ENCODE measurements around the gene DNAJC25.

Gene DNAJC25

DNA sequence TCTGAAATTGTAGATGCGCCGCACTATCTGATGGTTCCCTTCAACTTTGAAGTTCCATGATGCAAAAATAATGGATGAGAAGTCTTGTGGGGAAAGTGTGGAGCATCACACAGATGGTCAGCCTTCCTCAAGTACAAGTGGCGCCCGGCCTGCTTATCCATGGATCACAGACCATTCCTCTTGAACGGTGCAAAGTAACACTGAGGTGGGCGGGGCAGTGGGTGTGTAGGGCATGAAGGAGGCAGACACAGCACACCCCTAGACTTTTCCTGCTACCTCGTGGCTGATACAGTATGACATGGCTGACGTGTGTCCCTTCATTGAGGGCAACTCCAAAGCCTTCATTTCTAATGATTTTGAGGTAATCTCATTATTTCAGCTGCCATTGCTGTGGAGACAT is 27.8 kb downstream of the DNAJC25 start:
- Histone ChIP-seq H3K4me3 (ENCODE audit: low read depth, low read length) (no peak overlapping the region), H3K27ac (no peak overlapping the region), H3K27me3 (replicated peaks) (no peaks in the 10 kb centered on the region), H3K36me3 (replicated peaks) (peaks cover 7% of the 10 kb centered on the region)
- TF ChIP-seq CTCF (IDR thresholded peaks at IDR 0.05; ENCODE audit: low read depth, low read length, missing control alignments): no peak
- no peak for DNase-seq
- in situ Hi-C loops (cut with HindIII; ENCODE audit: low pct_ligation_motif_present, low sequenced_read_pairs): no loop called here

DNA sequence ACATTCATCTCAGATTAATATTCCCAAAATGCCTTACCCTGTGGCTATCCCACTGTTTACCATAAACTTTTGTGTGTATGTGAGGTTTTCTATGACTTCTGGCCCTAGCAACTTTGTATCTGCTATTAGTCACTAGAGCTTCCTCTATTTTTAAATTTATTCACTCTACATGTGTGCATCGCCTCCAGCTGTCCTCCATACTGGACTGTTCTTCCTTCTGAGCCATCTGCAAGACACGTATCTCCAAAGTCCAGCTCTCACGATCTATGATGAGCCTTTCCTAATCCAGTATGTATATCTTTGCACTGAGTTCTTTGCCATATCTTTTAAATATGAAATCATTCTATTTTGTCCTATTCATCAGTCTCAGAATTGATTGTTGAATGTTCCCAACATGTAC is 28.6 kb downstream of the DNAJC25 start:
- H3K4me3 ChIP-seq (ENCODE audit: low read depth, low read length): no peak overlapping the region
- no peaks in the 10 kb centered on the region for H3K27me3 ChIP-seq (replicated peaks)
- in situ Hi-C loops (cut with HindIII; ENCODE audit: low pct_ligation_motif_present, low sequenced_read_pairs): no loop called here
- no peak overlapping the region for H3K27ac ChIP-seq
- no peak for TF ChIP-seq CTCF (IDR thresholded peaks at IDR 0.05; ENCODE audit: low read depth, low read length, missing control alignments)
- DNase-seq: no peak
- H3K36me3 ChIP-seq (replicated peaks): peaks cover 5% of the 10 kb centered on the region

DNA sequence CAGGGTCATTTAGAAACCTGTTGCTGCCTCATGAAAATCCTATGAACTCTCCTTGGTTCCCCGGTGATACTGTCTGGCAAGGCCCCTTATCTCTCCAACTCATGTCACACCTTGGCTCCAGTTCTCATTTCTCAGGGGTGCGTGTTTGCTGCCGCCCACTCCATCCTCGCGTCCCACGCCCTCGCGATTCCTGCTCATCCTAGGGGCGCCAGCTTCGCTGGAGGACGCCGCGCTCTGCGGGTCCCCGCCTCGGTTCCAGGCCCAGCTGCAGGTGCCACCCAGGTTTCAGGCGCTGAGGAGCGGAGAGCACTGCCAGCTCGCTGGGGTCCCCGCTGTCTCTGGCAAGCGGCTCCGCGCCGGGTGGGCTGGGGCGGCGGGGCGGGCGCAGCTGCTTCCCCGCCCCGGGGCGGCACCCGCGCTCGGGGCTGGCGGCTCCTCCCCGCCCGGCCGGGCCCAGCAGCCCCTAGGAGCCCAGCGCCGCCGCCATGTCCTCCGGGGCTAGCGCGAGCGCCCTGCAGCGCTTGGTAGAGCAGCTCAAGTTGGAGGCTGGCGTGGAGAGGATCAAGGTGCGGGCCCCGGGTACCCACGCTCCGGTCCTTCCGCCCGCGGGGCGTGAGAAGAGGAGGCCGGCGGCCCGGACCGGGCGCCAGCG is 30.1 kb downstream of the DNAJC25 start, which contains the start of gene GNG10:
Gene GNG10 (plus strand): TSS at position 456 of the 652 bp plus-strand sequence. CDS start 30 bp downstream, at position 486.
- H3K27ac ChIP-seq: peak within 1 kb of the TSS; percentile 38

DNA sequence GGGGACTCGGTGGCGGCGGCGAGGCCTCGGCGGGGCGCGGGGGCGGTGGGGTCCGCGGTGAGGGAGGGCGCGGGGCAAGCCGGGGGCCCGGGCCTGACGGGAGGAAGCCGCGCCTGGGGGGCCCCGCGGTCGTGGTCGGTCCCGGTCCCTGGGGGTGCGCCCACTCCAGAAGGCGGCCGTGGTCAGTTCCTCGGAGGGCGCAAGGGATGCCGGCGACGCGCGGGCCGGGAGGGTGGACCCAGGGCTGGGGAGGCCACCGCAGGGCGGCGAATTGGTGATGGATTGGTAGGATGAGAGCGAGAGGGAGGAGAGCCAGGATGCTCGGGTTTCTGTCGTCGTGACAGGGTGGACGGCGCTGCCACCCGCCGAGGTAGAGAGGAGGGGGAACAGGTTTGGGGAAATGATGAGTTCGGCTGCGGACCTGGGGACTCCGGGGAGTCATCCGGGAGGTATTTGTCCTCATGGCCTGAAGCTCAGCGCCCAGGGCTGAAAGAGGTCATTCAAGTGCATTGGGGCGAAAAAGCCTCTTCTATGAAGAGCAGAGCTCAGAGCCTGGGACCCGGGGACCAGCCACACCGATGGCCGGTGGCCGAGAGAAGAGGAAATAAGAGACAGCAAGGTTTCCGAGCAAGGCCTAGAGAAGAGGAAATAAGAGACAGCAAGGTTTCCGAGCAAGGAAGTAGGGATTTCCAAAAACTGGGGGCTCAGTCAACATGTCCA is 30.8 kb downstream of the DNAJC25 start:
- Histone ChIP-seq H3K4me3 (ENCODE audit: low read depth, low read length) (peak overlapping the region; percentile 76), H3K27me3 (replicated peaks) (no peaks in the 10 kb centered on the region), H3K36me3 (replicated peaks) (peaks cover 4% of the 10 kb centered on the region), H3K27ac (peak overlapping the region; percentile 38)
- DNase-seq: no peak
- in situ Hi-C loops (cut with HindIII; ENCODE audit: low pct_ligation_motif_present, low sequenced_read_pairs): no loop called here
- no peak for TF ChIP-seq CTCF (IDR thresholded peaks at IDR 0.05; ENCODE audit: low read depth, low read length, missing control alignments)

More for the DNA sequence above, 30.1 kb downstream of the DNAJC25 start, which contains the start of gene GNG10:
- peak; percentile 40 for DNase-seq
- TF ChIP-seq CTCF (IDR thresholded peaks at IDR 0.05; ENCODE audit: low read depth, low read length, missing control alignments): no peak
- Histone ChIP-seq H3K27me3 (replicated peaks) (no peaks in the 10 kb centered on the region), H3K4me3 (ENCODE audit: low read depth, low read length) (peak within 1 kb of the TSS; percentile 76), H3K36me3 (replicated peaks) (no peaks in the 10 kb centered on the region)
- in situ Hi-C loops (cut with HindIII; ENCODE audit: low pct_ligation_motif_present, low sequenced_read_pairs): no loop called here

DNA sequence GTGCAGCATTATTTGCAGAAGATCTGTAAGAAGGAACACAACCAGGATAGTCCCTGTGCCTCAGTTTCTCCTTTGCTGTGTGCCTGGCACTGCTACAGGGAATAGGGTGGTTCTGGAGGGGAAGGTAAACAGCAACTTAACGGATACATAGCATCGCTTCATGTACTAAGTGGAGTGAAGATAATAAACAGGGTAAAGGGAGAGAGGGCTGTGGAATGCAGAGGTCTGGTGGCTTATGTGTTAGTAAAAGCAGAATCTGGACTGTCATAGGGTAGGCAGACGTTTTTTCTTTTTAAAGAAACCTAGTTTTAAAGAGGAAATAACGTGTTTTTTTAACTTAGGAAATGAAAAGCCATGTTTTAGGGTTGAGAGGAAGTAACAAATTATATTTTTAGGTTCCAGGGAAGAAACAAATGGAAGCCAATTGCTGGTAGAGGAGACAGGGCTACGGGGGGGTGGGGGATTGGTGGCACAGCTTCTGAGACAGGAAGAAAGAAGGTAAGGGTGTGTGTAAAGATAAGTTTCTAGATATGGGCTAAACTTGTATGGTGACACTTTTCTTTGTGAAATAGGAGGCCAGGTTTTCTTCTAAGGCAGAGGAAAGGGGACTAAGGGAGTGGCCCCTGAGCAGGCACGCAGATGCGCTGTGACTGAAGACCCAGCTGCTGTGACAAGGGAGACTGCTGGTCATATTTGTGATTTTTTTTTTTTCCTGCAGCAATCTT is 31.6 kb downstream of the DNAJC25 start:
- no peak for DNase-seq
- Histone ChIP-seq H3K27me3 (replicated peaks) (no peaks in the 10 kb centered on the region), H3K36me3 (replicated peaks) (peaks cover 10% of the 10 kb centered on the region), H3K4me3 (ENCODE audit: low read depth, low read length) (peak overlapping the region; percentile 76), H3K27ac (no peak overlapping the region)
- no peak for TF ChIP-seq CTCF (IDR thresholded peaks at IDR 0.05; ENCODE audit: low read depth, low read length, missing control alignments)
- in situ Hi-C loops (cut with HindIII; ENCODE audit: low pct_ligation_motif_present, low sequenced_read_pairs): no loop called here
